HepG2 (cell line): ENCODE measurements around the gene ZNF230. TPM values are rescaled to one million over a fixed set of nuclear protein-coding genes. Genes with fewer than 3 reads are reported as not detected.

Experiments used
- AKNA ChIP-seq: sonication (generic); formaldehyde crosslinking; IDR thresholded peaks from 2 replicates; pipeline ENCODE4 v1.4.0; 2020; ENCODE audit warnings: missing genetic modification reagents, borderline replicate concordance
- GZF1 ChIP-seq: sonication (generic); formaldehyde crosslinking; IDR thresholded peaks from 2 replicates; pipeline ENCODE4 v1.5.1; 2020; ENCODE audit warnings: mild to moderate bottlenecking, missing genetic modification reagents
- JARID2 ChIP-seq: sonication (generic); formaldehyde crosslinking; IDR thresholded peaks from 2 replicates; pipeline ENCODE4 v1.8.1; 2023; ENCODE audit warnings: missing genetic modification reagents, inconsistent platforms; ENCODE audit not compliant: insufficient replicate concordance
- NR2C2 ChIP-seq: sonication (generic); formaldehyde crosslinking; IDR thresholded peaks from 2 replicates; pipeline ENCODE4 v1.4.0; 2020; ENCODE audit warnings: missing genetic modification reagents, mild to moderate bottlenecking, moderate library complexity, borderline replicate concordance
- PCBP1 ChIP-seq: fragments of 200-400 bp; formaldehyde crosslinking; IDR thresholded peaks from 2 replicates; pipeline ENCODE4 v1.6.1; 2017; ENCODE audit warnings: mild to moderate bottlenecking, low read depth, low read length, borderline replicate concordance
- POGZ ChIP-seq: sonication (generic); formaldehyde crosslinking; IDR thresholded peaks from 2 replicates; pipeline ENCODE4 v1.4.0; 2020; ENCODE audit warnings: mild to moderate bottlenecking, missing genetic modification reagents
- RELA ChIP-seq: sonication (generic); formaldehyde crosslinking; IDR thresholded peaks from 2 replicates; pipeline ENCODE4 v1.4.0; 2020; ENCODE audit warnings: missing genetic modification reagents
- RNF2 ChIP-seq: fragments of 450-650 bp; conservative IDR thresholded peaks from 2 replicates; pipeline ENCODE4 v1.6.1; 2016; ENCODE audit warnings: low read depth
- SP1 ChIP-seq, 2 experiments: fragments of 450-650 bp in 1 of 2; sonication (generic) in 1 of 2; formaldehyde crosslinking in 1 of 2; IDR thresholded peaks; 2 replicates each; pipeline versions ENCODE4 v1.4.0 to v1.6.1; 2016 to 2020; ENCODE audit warnings: missing genetic modification reagents in 1 of 2
- ZBTB38 ChIP-seq: sonication (generic); formaldehyde crosslinking; IDR thresholded peaks from 2 replicates; pipeline ENCODE4 v1.5.1; 2020; ENCODE audit warnings: mild to moderate bottlenecking, missing genetic modification reagents
- ZFP90 ChIP-seq: sonication (generic); formaldehyde crosslinking; IDR thresholded peaks from 2 replicates; pipeline ENCODE4 v1.8.0; 2022; ENCODE audit warnings: missing genetic modification reagents, mild to moderate bottlenecking, inconsistent platforms, borderline replicate concordance
- ZNF3 ChIP-seq: IDR thresholded peaks from 2 replicates; pipeline ENCODE4 v1.7.0; 2017; ENCODE audit warnings: inconsistent platforms
- ZNF350 ChIP-seq: sonication (generic); formaldehyde crosslinking; IDR thresholded peaks from 2 replicates; pipeline ENCODE4 v1.4.0; 2020; ENCODE audit warnings: mild to moderate bottlenecking, low read depth, missing genetic modification reagents, borderline replicate concordance
- ZNF367 ChIP-seq: sonication (generic); formaldehyde crosslinking; IDR thresholded peaks from 2 replicates; pipeline ENCODE4 v1.4.0; 2020; ENCODE audit warnings: missing genetic modification reagents, borderline replicate concordance
- ZNF503 ChIP-seq: sonication (generic); formaldehyde crosslinking; IDR thresholded peaks from 2 replicates; pipeline ENCODE4 v1.4.0; 2020; ENCODE audit warnings: missing genetic modification reagents
- ZNF570 ChIP-seq: sonication (generic); formaldehyde crosslinking; IDR thresholded peaks from 2 replicates; pipeline ENCODE4 v1.4.0; 2020; ENCODE audit warnings: mild to moderate bottlenecking, missing genetic modification reagents, borderline replicate concordance
- ZNF660 ChIP-seq: sonication (generic); formaldehyde crosslinking; IDR thresholded peaks from 2 replicates; pipeline ENCODE4 v1.5.1; 2020; ENCODE audit warnings: mild to moderate bottlenecking, low read depth, missing genetic modification reagents, borderline replicate concordance
- ZSCAN12 ChIP-seq: sonication (generic); formaldehyde crosslinking; IDR thresholded peaks from 2 replicates; pipeline ENCODE4 v1.9.0; 2021; ENCODE audit warnings: mild to moderate bottlenecking, missing genetic modification reagents
- polyA plus RNA-seq, 8 experiments: library from polyadenylated mRNA; depleted of rRNA in 3 of 8; stranded (reverse) in 7 of 8; unstranded in 1 of 8; fragments of >200 nt; fragmentation: Illumina TruSeq in 4 of 8; extraction: Trizol in 4 of 8; gene quantifications; 2 replicates each; pipeline versions ENCODE4 v1.2.1 to v1.2.3, GENCODE V29; 2011 to 2016; ENCODE audit warnings: low read depth in 4 of 8, missing spikeins in 1 of 8, mixed read lengths in 1 of 8; ENCODE audit not compliant: insufficient read depth in 1 of 8
- total RNA-seq, 5 experiments: library from RNA; depleted of rRNA; stranded (reverse); fragments of >200 nt; fragmentation: Illumina TruSeq; extraction: Trizol; gene quantifications; 2 replicates each; pipeline ENCODE4 v1.2.3, GENCODE V29; 2016; ENCODE audit warnings: low read depth in 1 of 5
- TF ChIP-seq, protein P1 (sequence below): sonication (generic); formaldehyde crosslinking; IDR thresholded peaks from 2 replicates; pipeline ENCODE4 v1.4.0; 2020; ENCODE audit warnings: low read depth, mild to moderate bottlenecking, missing genetic modification reagents
- TF ChIP-seq, protein P2 (sequence below): sonication (generic); formaldehyde crosslinking; IDR thresholded peaks from 2 replicates; pipeline ENCODE4 v1.8.0; 2023; ENCODE audit warnings: mild to moderate bottlenecking, missing genetic modification reagents

The ZNF230 gene
- total and polyA plus RNA-seq, 2 of the 13 experiments (the other 11 are each of a cell fraction or from before 2014, with no cell fraction given): 2.4 to 5.5 TPM

DNA sequence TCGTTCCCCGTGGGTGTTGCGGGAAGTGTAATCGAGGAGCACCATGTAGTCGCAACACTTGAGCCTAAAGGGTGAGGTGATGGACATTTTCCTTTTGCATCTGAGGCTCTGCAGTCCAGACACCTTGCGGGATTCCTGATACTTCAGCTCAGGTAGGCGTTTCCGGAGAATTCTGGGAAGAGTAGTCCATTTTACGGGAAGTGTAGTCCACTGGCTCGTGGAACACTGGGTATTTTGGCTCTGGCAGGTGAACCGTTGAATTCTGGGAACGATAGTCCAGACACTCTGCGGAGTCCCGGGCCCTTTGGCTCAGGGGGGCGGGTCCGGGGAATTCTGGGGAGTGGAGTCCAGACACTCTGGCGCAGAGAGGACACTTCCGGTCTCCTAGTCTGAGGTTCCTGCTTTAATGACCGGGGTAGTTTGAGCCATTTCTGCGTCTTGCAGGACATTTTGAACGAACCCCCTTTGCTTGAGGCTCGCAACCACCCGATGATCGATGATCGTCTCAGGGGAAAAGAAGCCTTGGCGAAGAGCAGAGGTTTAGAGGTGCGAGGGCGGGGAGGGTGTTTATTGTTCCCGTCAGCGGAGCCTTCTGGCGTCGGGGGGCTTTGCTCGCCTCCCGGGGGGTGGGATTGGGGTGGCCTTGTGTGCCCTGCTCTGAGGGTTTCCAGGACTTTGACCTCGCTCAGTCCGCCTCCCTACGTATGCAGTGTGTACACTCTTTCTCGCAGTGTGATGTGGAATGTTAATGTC is 49.1 kb downstream of the ZNF230 start, which contains the start of gene ZNF223 (continued):
- TF ChIP-seq ZNF570: no peak
- no peak for TF ChIP-seq ZFP90 (CRISPR knock-in tag)
- peak; percentile 95 for TF ChIP-seq NR2C2 (CRISPR knock-in tag)
- TF ChIP-seq RELA (CRISPR knock-in tag): no peak
- TF ChIP-seq AKNA: no peak
- TF ChIP-seq, protein P1, sequence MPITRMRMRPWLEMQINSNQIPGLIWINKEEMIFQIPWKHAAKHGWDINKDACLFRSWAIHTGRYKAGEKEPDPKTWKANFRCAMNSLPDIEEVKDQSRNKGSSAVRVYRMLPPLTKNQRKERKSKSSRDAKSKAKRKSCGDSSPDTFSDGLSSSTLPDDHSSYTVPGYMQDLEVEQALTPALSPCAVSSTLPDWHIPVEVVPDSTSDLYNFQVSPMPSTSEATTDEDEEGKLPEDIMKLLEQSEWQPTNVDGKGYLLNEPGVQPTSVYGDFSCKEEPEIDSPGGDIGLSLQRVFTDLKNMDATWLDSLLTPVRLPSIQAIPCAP (CRISPR knock-in tag): no peak
- TF ChIP-seq ZNF3 (CRISPR knock-in tag): no peak
- no peak for TF ChIP-seq JARID2
- TF ChIP-seq ZNF503 (CRISPR knock-in tag): 0 out of 2 replicates have a peak, but pooled peaks have one; percentile 41
- TF ChIP-seq, protein P2, sequence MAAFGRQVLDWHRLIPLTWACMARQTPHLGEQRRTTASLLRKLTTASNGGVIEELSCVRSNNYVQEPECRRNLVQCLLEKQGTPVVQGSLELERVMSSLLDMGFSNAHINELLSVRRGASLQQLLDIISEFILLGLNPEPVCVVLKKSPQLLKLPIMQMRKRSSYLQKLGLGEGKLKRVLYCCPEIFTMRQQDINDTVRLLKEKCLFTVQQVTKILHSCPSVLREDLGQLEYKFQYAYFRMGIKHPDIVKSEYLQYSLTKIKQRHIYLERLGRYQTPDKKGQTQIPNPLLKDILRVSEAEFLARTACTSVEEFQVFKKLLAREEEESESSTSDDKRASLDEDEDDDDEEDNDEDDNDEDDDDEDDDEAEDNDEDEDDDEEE (CRISPR knock-in tag): 0 out of 2 replicates have a peak, but pooled peaks have one; percentile 54
- no peak for TF ChIP-seq RNF2
- TF ChIP-seq GZF1 (CRISPR knock-in tag): no peak
- no peak for TF ChIP-seq SP1 (IDR thresholded peaks at IDR 0.05)
- peak; percentile 75 for TF ChIP-seq SP1 (CRISPR knock-in tag; IDR thresholded peaks at IDR 0.05)
- TF ChIP-seq ZSCAN12 (CRISPR knock-in tag): no peak
- TF ChIP-seq ZNF350 (CRISPR knock-in tag): no peak; the same call in 1 of the 2 replicates
- TF ChIP-seq ZBTB38 (CRISPR knock-in tag): no peak; the same call in 1 of the 2 replicates
- no peak for TF ChIP-seq PCBP1
- TF ChIP-seq POGZ (CRISPR knock-in tag): peak; percentile 55; the same call in 1 of the 2 replicates
- no peak for TF ChIP-seq ZNF660 (CRISPR knock-in tag)
- no peak for TF ChIP-seq ZNF367 (CRISPR knock-in tag)
